Liver (tissue), 9 donors: Measurements from ENCODE around the gene SLC16A2. TPM values are rescaled to one million over a fixed set of nuclear protein-coding genes. Genes with fewer than 3 reads are reported as not detected.

Experiments used
- DNase-seq: peaks from one replicate; pipeline ENCODE4 v3.0.0-alpha.2; 2017; ENCODE audit warnings: low spot score
- H3K27ac ChIP-seq, 2 donors: one replicate each; pipeline ENCODE4 v1.7.0; 2013; ENCODE audit warnings: inconsistent platforms in 2 of 2, low read length in 2 of 2, control low read depth in 1 of 2, low read depth in 1 of 2, mild to moderate bottlenecking in 1 of 2
- H3K27me3 ChIP-seq, 4 donors: one replicate each; pipeline versions ENCODE4 v1.6.1 to v1.7.0; 2013; ENCODE audit warnings: low read length in 3 of 4, inconsistent platforms in 1 of 4, mild to moderate bottlenecking in 1 of 4, moderate library complexity in 1 of 4; ENCODE audit not compliant: control insufficient read depth in 4 of 4, insufficient read depth in 4 of 4
- H3K36me3 ChIP-seq, 4 donors: one replicate each; pipeline versions ENCODE4 v1.6.1 to v1.7.0; 2013; ENCODE audit warnings: low read length in 3 of 4, mild to moderate bottlenecking in 3 of 4, low read depth in 1 of 4, moderate library complexity in 1 of 4; ENCODE audit not compliant: control insufficient read depth in 4 of 4, insufficient read depth in 3 of 4
- H3K4me1 ChIP-seq, 4 donors: one replicate each; pipeline versions ENCODE4 v1.6.1 to v1.7.0; 2013; ENCODE audit warnings: low read length in 3 of 4, mild to moderate bottlenecking in 3 of 4, moderate library complexity in 1 of 4; ENCODE audit not compliant: control insufficient read depth in 4 of 4, insufficient read depth in 4 of 4
- H3K4me3 ChIP-seq, 3 donors: one replicate each; pipeline versions ENCODE4 v1.6.1 to v1.7.0; 2013; ENCODE audit warnings: low read length in 3 of 3, control low read depth in 1 of 3, low read depth in 1 of 3, mild to moderate bottlenecking in 1 of 3
- H3K9ac ChIP-seq, 2 donors: one replicate each; pipeline ENCODE4 v1.7.0; 2013; ENCODE audit warnings: low read length in 2 of 2, mild to moderate bottlenecking in 2 of 2, moderate library complexity in 2 of 2, control low read depth in 1 of 2, low read depth in 1 of 2
- H3K9me3 ChIP-seq, 4 donors: one replicate each; pipeline versions ENCODE4 v1.6.1 to v1.7.0; 2013; ENCODE audit warnings: low read length in 3 of 4; ENCODE audit not compliant: control insufficient read depth in 4 of 4
- ATF3 ChIP-seq: IDR thresholded peaks from 2 replicates; pipeline ENCODE4 v1.6.1; 2016; ENCODE audit warnings: antibody characterized with exemption
- CTCF ChIP-seq: fragments of 150-350 bp; IDR thresholded peaks from 2 replicates; pipeline ENCODE4 v1.5.1; 2017; ENCODE audit warnings: improper control_type of control experiment, low read depth, low read length; ENCODE audit not compliant: missing input control
- EGR1 ChIP-seq, 2 donors: IDR thresholded peaks; 2 replicates each; pipeline ENCODE4 v1.6.1; 2016 to 2018; ENCODE audit warnings: antibody characterized with exemption in 2 of 2, low read depth in 2 of 2
- FOXA1 ChIP-seq: IDR thresholded peaks from 2 replicates; pipeline ENCODE4 v1.6.1; 2016; ENCODE audit warnings: antibody characterized with exemption
- HNF4A ChIP-seq, 2 donors: conservative IDR thresholded peaks; 2 replicates each; pipeline ENCODE4 v1.6.1; 2016; ENCODE audit warnings: antibody characterized with exemption in 2 of 2, mild to moderate bottlenecking in 2 of 2
- HNF4G ChIP-seq: IDR thresholded peaks from 2 replicates; pipeline ENCODE4 v1.6.1; 2016; ENCODE audit warnings: antibody characterized with exemption
- JUND ChIP-seq, 2 donors: IDR thresholded peaks; 2 replicates each; pipeline ENCODE4 v1.6.1; 2016; ENCODE audit warnings: antibody characterized with exemption in 2 of 2
- NR2F2 ChIP-seq: IDR thresholded peaks from 2 replicates; pipeline ENCODE4 v1.6.1; 2016; ENCODE audit warnings: antibody characterized with exemption
- RAD21 ChIP-seq, 2 donors: IDR thresholded peaks; 2 replicates each; pipeline ENCODE4 v1.6.1; 2016; ENCODE audit warnings: antibody characterized with exemption in 2 of 2, mild to moderate bottlenecking in 2 of 2
- REST ChIP-seq: IDR thresholded peaks from 2 replicates; pipeline ENCODE4 v1.6.1; 2016; ENCODE audit warnings: antibody characterized with exemption, mild to moderate bottlenecking
- RXRA ChIP-seq, 2 donors: IDR thresholded peaks; 2 replicates each; pipeline ENCODE4 v1.6.1; 2017 to 2018; ENCODE audit warnings: antibody characterized with exemption in 2 of 2, mild to moderate bottlenecking in 1 of 2
- SP1 ChIP-seq: IDR thresholded peaks from 2 replicates; pipeline ENCODE4 v1.6.1; 2018; ENCODE audit warnings: antibody characterized with exemption, mild to moderate bottlenecking
- TAF1 ChIP-seq: conservative IDR thresholded peaks from 2 replicates; pipeline ENCODE4 v1.6.1; 2016; ENCODE audit warnings: antibody characterized with exemption, mild to moderate bottlenecking
- YY1 ChIP-seq: IDR thresholded peaks from 2 replicates; pipeline ENCODE4 v1.6.1; 2016; ENCODE audit warnings: antibody characterized with exemption, mild to moderate bottlenecking
- ZBTB33 ChIP-seq: IDR thresholded peaks from 2 replicates; pipeline ENCODE4 v1.6.1; 2016; ENCODE audit warnings: antibody characterized with exemption
- WGBS: extraction: QIAGEN DNeasy Blood & Tissue Kit; methylation state at CpG from one replicate; pipeline ENCODE4 v1.1.7; 2013; 5-methylcytosine and 5-hydroxymethylcytosine counted together
- polyA plus RNA-seq, 2 donors: library from polyadenylated mRNA; stranded (reverse) in 1 of 2; unstranded in 1 of 2; fragments of 200-250 nt in 1 of 2; fragments of >200 nt in 1 of 2; fragmentation: Nextera tagmentation in 1 of 2; extraction: Ambion mirVana in 1 of 2; gene quantifications; one replicate each; pipeline versions ENCODE4 v1.2.1 to v1.2.3, GENCODE V29; 2013 to 2015
- total RNA-seq, 2 donors: library from RNA; depleted of rRNA; stranded (reverse); fragments of >200 nt; gene quantifications; one replicate each; pipeline ENCODE4 v1.2.3, GENCODE V29; 2014
- donor health status: healthy.
- donor health status: healthy.
- donor health status: healthy.
- donor health status: healthy.
- donor health status: healthy.

The SLC16A2 gene
- total and polyA plus RNA-seq, 4 donors, result 10.0 to 32.7 (median 21.9) TPM

GRCh38 chrX:74500555-74500954 lies 79.3 kb downstream of the SLC16A2 start (continued):
- TF ChIP-seq ZBTB33 (no peak), HNF4A (conservative IDR thresholded peaks at IDR 0.05) (peak; percentile 79 to 86)

GRCh38 chrX:74505437-74505836 lies 84.1 kb downstream of the SLC16A2 start:
- 28% methylated on average over 2 of the region's 2 CpGs for WGBS

GRCh38 chrX:74506317-74507115 lies 85.2 kb downstream of the SLC16A2 start:
- no peak overlapping the region for H3K27ac ChIP-seq
- H3K4me3 ChIP-seq, result no peak overlapping the region
- no peak overlapping the region for H3K9ac ChIP-seq
- WGBS, result 77% methylated on average over 8 of the region's 8 CpGs
- H3K27me3 ChIP-seq, result no peaks in the 10 kb centered on the region
- H3K36me3 ChIP-seq, result no peaks in the 10 kb centered on the region
- TF ChIP-seq HNF4A (conservative IDR thresholded peaks at IDR 0.05) (peak; percentile 43 to 53), TAF1 (no peak), RXRA (IDR thresholded peaks at IDR 0.05) (peak; percentile 53 to 67)
- DNase-seq, result no peak
- H3K9me3 ChIP-seq, result no peaks in the 10 kb centered on the region
- peaks cover 2 to 29% (median 21%) of the 10 kb centered on the region in 4 donors for H3K4me1 ChIP-seq

More at GRCh38 chrX:74505437-74505836, 84.1 kb downstream of the SLC16A2 start:
- H3K4me1 ChIP-seq, result peaks cover 5 to 38% (median 28%) of the 10 kb centered on the region in 4 donors
- H3K9me3 ChIP-seq, result no peaks in the 10 kb centered on the region
- no peak for TF ChIP-seq HNF4G
- TF ChIP-seq RAD21 (IDR thresholded peaks at IDR 0.05), result peak in 1 of 2 donors; percentile 9
- H3K36me3 ChIP-seq, result no peaks in the 10 kb centered on the region
- H3K27ac ChIP-seq, result no peak overlapping the region
- DNase-seq, result no peak
- H3K9ac ChIP-seq, result no peak overlapping the region
- no peaks in the 10 kb centered on the region for H3K27me3 ChIP-seq
- H3K4me3 ChIP-seq, result no peak overlapping the region

- Histone ChIP-seq H3K9ac (no peak overlapping the region), H3K9me3 (no peaks in the 10 kb centered on the region), H3K36me3 (no peaks in the 10 kb centered on the region), H3K27ac (no peak overlapping the region), H3K4me1 (peaks cover 2 to 29% (median 19%) of the 10 kb centered on the region in 4 donors), H3K27me3 (no peaks in the 10 kb centered on the region), H3K4me3 (no peak overlapping the region)
- no peak for DNase-seq
- 99% methylated on average over 4 of the region's 4 CpGs for WGBS
- TF ChIP-seq ATF3, result no peak
- no peak for TF ChIP-seq REST
- TF ChIP-seq HNF4G, result no peak
- TF ChIP-seq FOXA1, result no peak
- no peak for TF ChIP-seq ZBTB33
- TF ChIP-seq SP1, result no peak
- TF ChIP-seq EGR1 (IDR thresholded peaks at IDR 0.05; ENCODE audit: low read depth in 2 of 2), result no peak
- no peak for TF ChIP-seq YY1
- no peak for TF ChIP-seq JUND (IDR thresholded peaks at IDR 0.05)
- no peak for TF ChIP-seq CTCF
- no peak for TF ChIP-seq TAF1
- TF ChIP-seq RAD21 (IDR thresholded peaks at IDR 0.05), result no peak
- no peak for TF ChIP-seq NR2F2
These were observed 85.9 kb downstream of the SLC16A2 start for GRCh38 chrX:74507191-74507590.
